Activated naive CD4-positive, alpha-beta T cell treated with anti-CD3 and anti-CD28 coated beads for 36 hours (primary cell): ENCODE results near the gene IGLON5. TPM values are rescaled to one million over a fixed set of nuclear protein-coding genes. Genes with fewer than 3 reads are reported as not detected.

Experiments
- CTCF ChIA-PET: fragments of 350-600 bp; sonication (Branson Sonifier 250); formaldehyde crosslinking; loops from one replicate; lab custom pipeline; 2021; ENCODE audit warnings: antibody characterized with exemption; lab: Charles Lee
- DNase-seq: peaks from one replicate; pipeline ENCODE4 v3.0.0-alpha.2; 2020
- H3K27ac Mint-ChIP-seq: one replicate; pipeline ENCODE4 v1.8.0; 2021; ENCODE audit warnings: mild to moderate bottlenecking, mixed read lengths
- H3K27me3 Mint-ChIP-seq: one replicate; pipeline ENCODE4 v1.8.0; 2021; ENCODE audit warnings: low read depth, mixed read lengths
- H3K36me3 Mint-ChIP-seq: one replicate; pipeline ENCODE4 v1.8.0; 2021; ENCODE audit warnings: low read depth, mixed read lengths
- H3K4me1 Mint-ChIP-seq: one replicate; pipeline ENCODE4 v1.8.0; 2021; ENCODE audit warnings: low read depth, mixed read lengths
- H3K4me3 Mint-ChIP-seq: one replicate; pipeline ENCODE4 v1.8.0; 2021; ENCODE audit warnings: mild to moderate bottlenecking, moderate library complexity, mixed read lengths
- H3K9me3 Mint-ChIP-seq: one replicate; pipeline ENCODE4 v1.8.0; 2021; ENCODE audit warnings: mixed read lengths
- intact Hi-C: fragments of 100-400 bp; cut with micrococcal nuclease; formaldehyde crosslinking; loops from one replicate; pipeline ENCODE4 v1.15.1; 2023
- total RNA-seq, 2 experiments: library from RNA; stranded (reverse); gene quantifications; one replicate each; pipeline ENCODE4 v1.2.3, GENCODE V29; 2021

The IGLON5 gene
- total RNA-seq = not detected

GRCh38 chr19:51311351-51312257 lies at the start of gene IGLON5:
TSS of gene IGLON5 (plus strand) at chr19:51311644. CDS start at chr19:51311848, 204 bp downstream.
- DNase-seq = no peak
- H3K9me3 Mint-ChIP-seq = peaks cover 9% of the 10 kb centered on the region
- no peaks in the 10 kb centered on the region for H3K4me1 Mint-ChIP-seq
- intact Hi-C loops = no loop called here
- peaks cover 52% of the 10 kb centered on the region for H3K27me3 Mint-ChIP-seq
- peaks cover 2% of the 10 kb centered on the region for H3K36me3 Mint-ChIP-seq
- H3K4me3 Mint-ChIP-seq = no peak within 1 kb of the TSS
- CTCF ChIA-PET = no interaction called here
- no peak within 1 kb of the TSS for H3K27ac Mint-ChIP-seq

DNA sequence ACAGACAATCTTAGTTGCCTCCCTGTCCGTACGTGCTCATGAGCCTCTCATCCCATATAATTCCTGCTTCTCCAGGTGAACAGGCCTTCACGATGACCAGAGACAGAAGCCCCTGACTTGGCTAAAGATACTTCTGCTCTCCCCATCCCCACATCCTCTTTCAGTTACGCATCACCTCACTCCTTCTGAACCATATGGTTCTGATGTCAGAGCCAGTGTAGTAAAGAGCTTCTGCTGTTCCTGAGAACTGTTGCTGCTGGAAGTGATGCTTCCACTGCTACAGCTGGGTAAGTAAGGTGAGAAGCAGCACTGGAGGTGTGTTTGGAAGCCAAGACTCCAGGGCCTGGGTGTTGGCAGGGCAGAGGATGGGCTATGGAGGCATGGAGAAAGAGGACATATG lies 47.6 kb upstream of the IGLON5 start:
- Mint-ChIP-seq H3K27me3 (peaks cover 16% of the 10 kb centered on the region), H3K4me3 (no peak overlapping the region), H3K4me1 (no peaks in the 10 kb centered on the region), H3K27ac (no peak overlapping the region), H3K36me3 (no peaks in the 10 kb centered on the region), H3K9me3 (no peaks in the 10 kb centered on the region)
- no peak for DNase-seq
- CTCF ChIA-PET = no interaction called here
- intact Hi-C loops = no loop called here

DNA sequence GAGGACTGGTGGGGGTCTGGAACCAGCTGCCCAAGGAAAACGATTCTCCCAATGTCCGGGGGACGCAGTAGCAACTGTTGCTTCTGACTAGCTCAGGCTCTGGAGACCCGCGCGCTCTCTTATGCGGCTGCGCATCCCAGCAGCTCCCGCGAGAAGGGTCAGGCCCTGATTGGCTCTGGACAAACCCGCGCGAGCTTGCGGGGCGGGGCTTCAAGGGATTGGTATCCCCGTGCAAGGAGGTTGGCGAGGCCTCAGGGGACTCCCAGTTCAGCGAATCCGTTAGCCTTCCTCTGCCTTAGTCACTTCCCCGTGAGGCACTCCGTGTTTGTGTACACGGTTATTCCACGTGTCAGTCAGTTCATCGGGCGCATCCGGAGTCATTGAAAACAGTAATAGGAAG lies 40.4 kb upstream of the IGLON5 start:
- intact Hi-C loops = no loop called here
- Mint-ChIP-seq H3K27ac (no peak overlapping the region), H3K27me3 (no peaks in the 10 kb centered on the region), H3K4me3 (no peak overlapping the region), H3K9me3 (no peaks in the 10 kb centered on the region), H3K36me3 (no peaks in the 10 kb centered on the region), H3K4me1 (peaks cover 6% of the 10 kb centered on the region)
- no peak for DNase-seq
- CTCF ChIA-PET = interaction anchor here (1.4 to 2.1 kb wide), 2 partner anchors 12 to 14 kb away, joined by 5 to 6 read pairs; no protein-coding TSS in a partner anchor

DNA sequence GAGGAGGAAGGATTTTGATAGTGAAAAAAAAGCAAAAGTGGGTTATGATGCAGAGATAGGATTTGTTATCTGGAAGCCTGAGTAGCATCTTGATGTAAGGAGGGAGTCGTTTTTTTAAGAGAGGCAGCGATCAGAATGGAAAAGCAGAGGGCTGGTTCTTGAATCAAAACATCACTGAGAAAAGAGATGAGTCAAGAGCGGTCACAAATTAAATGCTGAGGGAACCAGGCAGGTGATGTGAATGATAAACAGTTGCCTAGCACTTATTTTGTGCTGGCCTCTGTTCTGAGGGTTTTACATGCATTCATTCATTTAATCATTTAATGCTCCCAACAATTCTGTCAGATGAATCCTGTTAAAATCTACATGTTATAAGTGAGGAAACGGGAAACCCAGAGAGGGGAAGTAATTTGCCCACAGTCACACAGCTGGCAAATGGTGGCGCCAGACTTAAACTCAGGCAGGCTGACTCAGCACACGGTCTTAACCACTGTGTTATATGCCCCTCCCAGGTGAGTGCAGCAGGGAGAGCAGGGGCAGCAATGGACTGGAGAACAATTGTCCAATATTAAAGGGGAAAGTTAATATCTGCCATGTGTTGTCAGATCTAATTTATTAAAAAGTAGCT lies 39.1 kb upstream of the IGLON5 start:
- no peaks in the 10 kb centered on the region for H3K9me3 Mint-ChIP-seq
- no peaks in the 10 kb centered on the region for H3K36me3 Mint-ChIP-seq
- peak; percentile 24 for DNase-seq
- peaks cover 6% of the 10 kb centered on the region for H3K4me1 Mint-ChIP-seq
- H3K4me3 Mint-ChIP-seq = no peak overlapping the region
- CTCF ChIA-PET = interaction anchor here (2.1 kb wide), 1 partner anchor 15 kb away, joined by 6 read pairs; no protein-coding TSS in a partner anchor
- no peaks in the 10 kb centered on the region for H3K27me3 Mint-ChIP-seq
- H3K27ac Mint-ChIP-seq = no peak overlapping the region
- intact Hi-C loops = no loop called here

- CTCF ChIA-PET = no interaction called here
- Mint-ChIP-seq H3K4me3 (no peak overlapping the region), H3K27ac (no peak overlapping the region), H3K4me1 (peaks cover 6% of the 10 kb centered on the region), H3K9me3 (no peaks in the 10 kb centered on the region), H3K36me3 (no peaks in the 10 kb centered on the region), H3K27me3 (peaks cover 13% of the 10 kb centered on the region)
- no peak for DNase-seq
- intact Hi-C loops = no loop called here
Measured at GRCh38 chr19:51274049-51274770, 37.2 kb upstream of the IGLON5 start.

DNA sequence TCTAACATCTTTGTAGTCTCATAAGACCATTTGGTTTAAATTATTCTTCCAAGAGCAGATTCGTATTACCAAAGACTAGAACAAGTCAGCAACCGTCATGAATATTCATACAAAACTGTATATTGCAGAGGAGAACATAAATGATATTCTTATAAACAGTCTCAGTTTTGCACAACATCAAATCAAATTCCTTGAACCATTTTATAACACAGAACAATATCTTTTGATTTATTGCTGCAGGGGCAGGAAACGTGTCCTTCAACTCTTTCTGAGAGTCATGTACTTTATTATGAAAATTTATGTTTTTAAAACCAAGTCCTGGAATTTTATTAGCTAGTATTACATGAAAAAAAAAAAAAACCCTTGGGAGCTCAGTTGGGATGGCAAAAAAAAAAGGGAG lies 34.3 kb upstream of the IGLON5 start:
- peaks cover 5% of the 10 kb centered on the region for H3K4me1 Mint-ChIP-seq
- peaks cover 20% of the 10 kb centered on the region for H3K27me3 Mint-ChIP-seq
- no peak for DNase-seq
- H3K36me3 Mint-ChIP-seq = no peaks in the 10 kb centered on the region
- no peak overlapping the region for H3K27ac Mint-ChIP-seq
- CTCF ChIA-PET = no interaction called here
- H3K4me3 Mint-ChIP-seq = no peak overlapping the region
- intact Hi-C loops = no loop called here
- no peaks in the 10 kb centered on the region for H3K9me3 Mint-ChIP-seq

GRCh38 chr19:51282335-51282734 lies 29.1 kb upstream of the IGLON5 start:
- Mint-ChIP-seq H3K36me3 (no peaks in the 10 kb centered on the region), H3K9me3 (no peaks in the 10 kb centered on the region), H3K4me3 (no peak overlapping the region), H3K27ac (no peak overlapping the region), H3K27me3 (peaks cover 20% of the 10 kb centered on the region), H3K4me1 (no peaks in the 10 kb centered on the region)
- DNase-seq = no peak
- intact Hi-C loops = no loop called here
- CTCF ChIA-PET = interaction anchor here (0.7 kb wide), 1 partner anchor 358 kb away, joined by 3 read pairs; no protein-coding TSS in a partner anchor

- Mint-ChIP-seq H3K4me1 (no peaks in the 10 kb centered on the region), H3K27ac (no peak overlapping the region), H3K9me3 (no peaks in the 10 kb centered on the region), H3K36me3 (no peaks in the 10 kb centered on the region), H3K4me3 (no peak overlapping the region), H3K27me3 (peaks cover 5% of the 10 kb centered on the region)
- no peak for DNase-seq
- CTCF ChIA-PET = no interaction called here
- intact Hi-C loops = no loop called here
Measured at GRCh38 chr19:51285682-51286081, 25.8 kb upstream of the IGLON5 start.

DNA sequence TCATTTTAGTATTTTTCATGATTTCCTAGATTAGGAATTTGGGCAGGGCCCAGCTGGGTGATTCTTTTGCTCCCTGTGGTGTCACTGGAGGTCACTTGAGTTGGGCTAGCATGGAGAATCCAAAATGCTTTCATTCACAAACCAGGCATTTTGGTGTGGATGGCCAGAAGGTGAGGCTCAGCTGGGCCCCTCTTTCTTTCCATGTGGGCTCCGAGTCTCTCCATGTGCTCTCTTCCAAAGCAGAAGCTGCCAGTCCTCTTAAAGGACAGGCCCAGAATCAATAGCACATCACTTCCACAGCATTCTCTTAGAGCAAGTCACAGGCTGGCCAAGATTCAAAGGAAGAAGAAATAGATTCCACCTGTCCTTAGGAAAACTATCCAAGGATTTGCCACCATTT lies 21.8 kb upstream of the IGLON5 start:
- H3K4me1 Mint-ChIP-seq = no peaks in the 10 kb centered on the region
- no peaks in the 10 kb centered on the region for H3K36me3 Mint-ChIP-seq
- H3K27me3 Mint-ChIP-seq = peaks cover 8% of the 10 kb centered on the region
- no peak for DNase-seq
- H3K4me3 Mint-ChIP-seq = no peak overlapping the region
- CTCF ChIA-PET = no interaction called here
- intact Hi-C loops = no loop called here
- no peaks in the 10 kb centered on the region for H3K9me3 Mint-ChIP-seq
- H3K27ac Mint-ChIP-seq = no peak overlapping the region

DNA sequence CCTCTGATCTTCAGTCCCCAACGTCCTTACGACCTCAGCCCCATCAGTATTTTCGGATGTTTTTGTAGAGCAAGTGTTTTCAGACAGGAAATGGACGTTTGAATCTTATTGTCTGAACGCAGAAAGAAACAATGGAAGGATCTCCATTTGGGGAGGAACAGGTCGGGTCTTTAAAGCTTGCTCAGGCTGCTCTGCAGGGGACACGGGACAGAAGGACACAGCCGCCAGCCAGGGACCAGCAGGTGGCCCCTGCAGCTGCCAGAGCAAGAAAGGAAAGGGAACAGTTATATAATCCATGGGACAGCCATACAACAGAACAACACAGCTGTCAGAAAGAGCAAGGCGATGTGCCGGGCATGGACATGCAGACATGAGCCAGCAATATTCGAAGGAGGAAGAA lies 18.5 kb upstream of the IGLON5 start:
- DNase-seq = no peak
- intact Hi-C loops = no loop called here
- no peak overlapping the region for H3K27ac Mint-ChIP-seq
- CTCF ChIA-PET = no interaction called here
- no peaks in the 10 kb centered on the region for H3K36me3 Mint-ChIP-seq
- no peaks in the 10 kb centered on the region for H3K4me1 Mint-ChIP-seq
- H3K4me3 Mint-ChIP-seq = no peak overlapping the region
- no peaks in the 10 kb centered on the region for H3K9me3 Mint-ChIP-seq
- peaks cover 8% of the 10 kb centered on the region for H3K27me3 Mint-ChIP-seq

DNA sequence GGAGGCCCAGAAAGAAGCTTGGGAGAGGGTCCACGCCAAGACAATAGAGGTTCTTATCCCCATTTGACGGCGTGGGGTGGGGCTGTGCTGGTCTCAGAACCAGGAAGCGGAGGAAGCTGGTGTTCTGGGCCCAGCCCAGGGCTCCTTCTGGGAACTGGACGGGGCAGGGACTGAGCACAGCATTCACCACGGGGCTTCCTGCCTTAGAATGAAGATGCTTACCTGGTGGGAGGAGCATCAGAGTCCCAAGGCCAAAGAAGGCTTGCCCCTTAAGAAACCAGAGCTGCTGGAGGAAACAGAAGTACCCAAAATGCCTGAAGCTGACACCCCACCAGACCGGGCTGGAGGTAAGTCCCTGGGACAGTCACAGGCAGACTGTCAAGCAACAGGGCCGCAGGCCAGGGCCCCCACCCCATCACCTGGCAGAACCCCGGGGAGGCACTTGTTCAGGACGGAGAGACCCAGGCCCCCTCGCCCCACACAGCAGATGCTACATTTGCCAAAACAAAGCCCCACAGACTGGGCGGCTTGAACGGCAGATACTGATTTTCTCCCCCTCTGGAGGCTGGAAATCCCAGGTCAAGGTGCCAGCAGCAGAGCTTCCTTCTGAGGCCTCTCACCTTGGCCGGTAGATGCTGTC lies 17.8 kb upstream of the IGLON5 start:
- H3K9me3 Mint-ChIP-seq = no peaks in the 10 kb centered on the region
- peaks cover 8% of the 10 kb centered on the region for H3K27me3 Mint-ChIP-seq
- H3K4me1 Mint-ChIP-seq = no peaks in the 10 kb centered on the region
- H3K4me3 Mint-ChIP-seq = no peak overlapping the region
- H3K27ac Mint-ChIP-seq = no peak overlapping the region
- no peaks in the 10 kb centered on the region for H3K36me3 Mint-ChIP-seq
- DNase-seq = no peak
- intact Hi-C loops = no loop called here
- CTCF ChIA-PET = interaction anchor here (0.8 kb wide), 1 partner anchor 128 kb away, joined by 4 read pairs; no protein-coding TSS in a partner anchor
